WTC11 (cell line): ENCODE results near the gene RBP5.

Source experiments
- ATF1 ChIP-seq: sonication (generic); formaldehyde crosslinking; IDR thresholded peaks from 2 replicates; pipeline ENCODE4 v1.8.1; 2023; ENCODE audit warnings: mild to moderate bottlenecking, moderate library complexity, missing genetic modification reagents
- PRRX2 ChIP-seq: fragments of 250-450 bp; sonication (Bioruptor Pico); IDR thresholded peaks from 2 replicates; pipeline ENCODE4 v1.8.0; 2021; ENCODE audit warnings: mild to moderate bottlenecking
- SP1 ChIP-seq: sonication (generic); formaldehyde crosslinking; conservative IDR thresholded peaks from 2 replicates; pipeline ENCODE4 v1.8.1; 2022; ENCODE audit warnings: missing genetic modification reagents
- TP53 ChIP-seq: sonication (generic); formaldehyde crosslinking; IDR thresholded peaks from 2 replicates; pipeline ENCODE4 v1.8.1; 2023; ENCODE audit warnings: mild to moderate bottlenecking, missing genetic modification reagents
- TF ChIP-seq, protein P1 (sequence below): fragments of 200-600 bp; IDR thresholded peaks from 2 replicates; pipeline ENCODE4 v1.8.0; 2022; ENCODE audit warnings: antibody characterized with exemption
- TF ChIP-seq, protein P2 (sequence below): sonication (generic); formaldehyde crosslinking; IDR thresholded peaks from 2 replicates; pipeline ENCODE4 v1.8.1; 2022; ENCODE audit warnings: mild to moderate bottlenecking, missing genetic modification reagents, moderate library complexity, borderline replicate concordance

DNA sequence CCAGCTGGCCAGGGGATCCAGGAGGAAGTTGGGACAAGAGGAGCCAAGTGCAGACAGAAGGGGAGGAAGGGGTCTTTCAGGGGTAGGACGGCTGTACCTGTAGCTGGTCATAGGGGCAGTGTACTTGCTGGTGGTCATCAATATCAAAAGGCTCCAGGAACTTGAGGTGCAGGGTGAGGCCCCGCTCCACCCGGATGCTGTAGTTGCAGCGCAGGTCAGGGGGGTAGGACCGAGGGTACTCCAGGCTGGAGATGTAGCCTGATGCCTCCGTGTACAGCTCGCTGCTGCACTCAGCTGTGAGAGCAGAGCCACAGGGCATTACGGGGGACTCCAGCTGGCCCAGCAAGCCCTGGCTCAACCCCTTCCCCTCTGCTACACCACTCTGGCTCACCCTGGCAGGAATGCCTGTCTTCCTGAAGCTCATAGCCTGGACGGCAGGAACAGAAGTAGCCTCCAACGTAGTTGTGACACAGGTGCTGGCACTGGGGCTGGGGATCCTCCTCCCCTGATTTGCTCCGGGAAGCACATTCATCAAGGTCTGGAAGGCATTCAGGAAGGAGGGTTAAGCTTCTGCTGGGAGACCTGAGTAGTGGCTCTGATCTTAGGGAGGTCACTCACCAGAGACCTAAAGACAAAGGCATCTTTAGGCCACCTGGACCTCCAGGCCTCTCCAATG, 39.4 kb downstream of the RBP5 start:
- TF ChIP-seq PRRX2 (CRISPR knock-in tag) (no peak), ATF1 (CRISPR knock-in tag) (no peak), TP53 (no peak), SP1 (CRISPR knock-in tag) (no peak)
- TF ChIP-seq, protein P1, sequence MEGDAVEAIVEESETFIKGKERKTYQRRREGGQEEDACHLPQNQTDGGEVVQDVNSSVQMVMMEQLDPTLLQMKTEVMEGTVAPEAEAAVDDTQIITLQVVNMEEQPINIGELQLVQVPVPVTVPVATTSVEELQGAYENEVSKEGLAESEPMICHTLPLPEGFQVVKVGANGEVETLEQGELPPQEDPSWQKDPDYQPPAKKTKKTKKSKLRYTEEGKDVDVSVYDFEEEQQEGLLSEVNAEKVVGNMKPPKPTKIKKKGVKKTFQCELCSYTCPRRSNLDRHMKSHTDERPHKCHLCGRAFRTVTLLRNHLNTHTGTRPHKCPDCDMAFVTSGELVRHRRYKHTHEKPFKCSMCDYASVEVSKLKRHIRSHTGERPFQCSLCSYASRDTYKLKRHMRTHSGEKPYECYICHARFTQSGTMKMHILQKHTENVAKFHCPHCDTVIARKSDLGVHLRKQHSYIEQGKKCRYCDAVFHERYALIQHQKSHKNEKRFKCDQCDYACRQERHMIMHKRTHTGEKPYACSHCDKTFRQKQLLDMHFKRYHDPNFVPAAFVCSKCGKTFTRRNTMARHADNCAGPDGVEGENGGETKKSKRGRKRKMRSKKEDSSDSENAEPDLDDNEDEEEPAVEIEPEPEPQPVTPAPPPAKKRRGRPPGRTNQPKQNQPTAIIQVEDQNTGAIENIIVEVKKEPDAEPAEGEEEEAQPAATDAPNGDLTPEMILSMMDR: no peak
- TF ChIP-seq, protein P2, sequence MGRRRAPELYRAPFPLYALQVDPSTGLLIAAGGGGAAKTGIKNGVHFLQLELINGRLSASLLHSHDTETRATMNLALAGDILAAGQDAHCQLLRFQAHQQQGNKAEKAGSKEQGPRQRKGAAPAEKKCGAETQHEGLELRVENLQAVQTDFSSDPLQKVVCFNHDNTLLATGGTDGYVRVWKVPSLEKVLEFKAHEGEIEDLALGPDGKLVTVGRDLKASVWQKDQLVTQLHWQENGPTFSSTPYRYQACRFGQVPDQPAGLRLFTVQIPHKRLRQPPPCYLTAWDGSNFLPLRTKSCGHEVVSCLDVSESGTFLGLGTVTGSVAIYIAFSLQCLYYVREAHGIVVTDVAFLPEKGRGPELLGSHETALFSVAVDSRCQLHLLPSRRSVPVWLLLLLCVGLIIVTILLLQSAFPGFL: no peak
